ENCODE results near the gene APOB.

DNA sequence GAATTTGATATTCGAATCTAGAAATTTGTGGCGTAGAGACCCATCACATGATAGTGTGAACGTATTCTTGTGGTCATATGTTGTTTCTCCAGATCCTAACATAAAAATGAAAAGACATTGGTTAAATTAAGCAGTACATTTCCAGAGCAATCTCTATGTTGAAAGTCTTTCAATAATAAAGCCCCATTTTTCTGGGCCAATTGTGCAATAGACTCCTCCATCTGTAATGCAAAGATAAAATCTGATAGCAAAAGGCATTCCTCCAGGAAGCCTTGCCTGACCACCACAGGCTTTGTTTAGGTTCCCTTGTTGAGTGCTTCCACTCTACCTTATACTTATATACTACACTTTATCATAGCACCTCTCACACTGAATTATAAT is 31.3 kb downstream of the APOB start:
- no peak for TF ChIP-seq GATA3 (IDR thresholded peaks at IDR 0.05; ENCODE audit: low read depth, low read length)
- no peak for TF ChIP-seq GATA2 (IDR thresholded peaks at IDR 0.05; ENCODE audit: low read depth, low read length)
